B cell (primary cell): ENCODE results near the gene PNKD. TPM values are rescaled to one million over a fixed set of nuclear protein-coding genes. Genes with fewer than 3 reads are reported as not detected.

Source experiments
- ATAC-seq: fragments of 200-7000 bp; cut with Tn5 transposase; one replicate; pipeline ENCODE4 v1.10.0; 2021; ENCODE audit warnings: low read depth, mild to moderate bottlenecking, moderate number of reproducible peaks, moderate library complexity
- CTCF ChIA-PET: fragments of 350-600 bp; sonication (Branson Sonifier 250); formaldehyde crosslinking; loops from one replicate; lab custom pipeline; 2021; ENCODE audit warnings: antibody characterized with exemption, inconsistent platforms; lab: Charles Lee
- POLR2A ChIA-PET: fragments of 350-600 bp; sonication (Branson Sonifier 250); formaldehyde crosslinking; loops from one replicate; lab custom pipeline; 2021; ENCODE audit warnings: antibody characterized with exemption; lab: Charles Lee
- DNase-seq: peaks from one replicate; pipeline ENCODE4 v3.0.0; 2013
- H2AFZ ChIP-seq: 2 replicates; pipeline ENCODE4 v1.6.1; 2012; ENCODE audit warnings: mild to moderate bottlenecking, low read depth, low read length; ENCODE audit not compliant: insufficient read depth, poor library complexity, severe bottlenecking
- H3K27ac ChIP-seq, 2 donors: 1 replicate in 1 of 2; 2 replicates in 1 of 2; pipeline ENCODE4 v1.5.1; 2012 to 2013; ENCODE audit warnings: low read length in 2 of 2, mild to moderate bottlenecking in 2 of 2, moderate library complexity in 1 of 2
- H3K27me3 ChIP-seq, 4 experiments: fragments of 200-600 bp in 1 of 4; sonication (generic) in 1 of 4; replicated peaks in 1 of 4; 1 replicate in 2 of 4; 2 replicates in 2 of 4; pipeline versions ENCODE4 v1.6.1 to v1.7.0; 2013 to 2016; ENCODE audit warnings: low read length in 3 of 4, mild to moderate bottlenecking in 2 of 4, mixed read lengths in 1 of 4, moderate library complexity in 1 of 4; ENCODE audit not compliant: insufficient read depth in 4 of 4, control insufficient read depth in 3 of 4; ENCODE audit errors: control extremely low read depth in 1 of 4
- H3K36me3 ChIP-seq, 2 experiments: replicated peaks in 1 of 2; 1 replicate in 1 of 2; 2 replicates in 1 of 2; pipeline versions ENCODE4 v1.6.1 to v1.7.1; 2013; ENCODE audit warnings: low read length in 1 of 2; ENCODE audit not compliant: insufficient read depth in 2 of 2, control insufficient read depth in 1 of 2; ENCODE audit errors: control extremely low read depth in 1 of 2, extremely low read depth in 1 of 2
- H3K4me1 ChIP-seq, 2 donors: fragments of 200-600 bp in 1 of 2; sonication (generic) in 1 of 2; 1 replicate in 1 of 2; 2 replicates in 1 of 2; pipeline versions ENCODE4 v1.5.1 to v1.6.1; 2013 to 2017; ENCODE audit warnings: low read length in 2 of 2; ENCODE audit not compliant: control insufficient read depth in 2 of 2, insufficient read depth in 2 of 2
- H3K4me2 ChIP-seq: replicated peaks from 2 replicates; pipeline ENCODE3; 2012; ENCODE audit warnings: mild to moderate bottlenecking, low read depth, low read length; ENCODE audit not compliant: poor library complexity, severe bottlenecking
- H3K4me3 ChIP-seq, 5 experiments: fragments of 200-600 bp in 1 of 5; sonication (generic) in 1 of 5; 1 replicate in 3 of 5; 2 replicates in 2 of 5; pipeline versions ENCODE4 v1.5.1 to v1.7.0; 2011 to 2016; ENCODE audit warnings: low read length in 4 of 5, mild to moderate bottlenecking in 4 of 5, low read depth in 2 of 5, control low read depth in 1 of 5, moderate library complexity in 1 of 5; ENCODE audit not compliant: insufficient read depth in 1 of 5; ENCODE audit errors: control extremely low read depth in 1 of 5, extremely low read depth in 1 of 5
- H3K79me2 ChIP-seq: fragments of 200-600 bp; sonication (generic); one replicate; pipeline ENCODE4 v1.6.0; 2016; ENCODE audit warnings: low read length; ENCODE audit not compliant: control insufficient read depth, insufficient read depth
- H3K9ac ChIP-seq: fragments of 200-600 bp; sonication (generic); 2 replicates; pipeline ENCODE4 v1.6.1; 2017; ENCODE audit warnings: mild to moderate bottlenecking, low read length, moderate library complexity
- H3K9me3 ChIP-seq, 3 donors: one replicate each; pipeline versions ENCODE4 v1.6.1 to v1.7.1; 2013; ENCODE audit warnings: low read length in 2 of 3; ENCODE audit not compliant: control insufficient read depth in 2 of 3, insufficient read depth in 1 of 3; ENCODE audit errors: control extremely low read depth in 1 of 3
- H4K20me1 ChIP-seq: 2 replicates; pipeline ENCODE4 v1.6.0; 2012; ENCODE audit warnings: mild to moderate bottlenecking, low read length; ENCODE audit not compliant: insufficient read depth, control insufficient read depth, poor library complexity, severe bottlenecking
- H3K27ac Mint-ChIP-seq: one replicate; pipeline ENCODE4 v1.8.0; 2021; ENCODE audit warnings: mixed read lengths
- H3K27me3 Mint-ChIP-seq: one replicate; pipeline ENCODE4 v1.8.0; 2021; ENCODE audit warnings: mixed read lengths
- H3K4me1 Mint-ChIP-seq: one replicate; pipeline ENCODE4 v1.8.0; 2021; ENCODE audit warnings: mixed read lengths
- H3K4me3 Mint-ChIP-seq: one replicate; pipeline ENCODE4 v1.8.0; 2021; ENCODE audit warnings: mixed read lengths
- H3K9me3 Mint-ChIP-seq: one replicate; pipeline ENCODE4 v1.8.0; 2022; ENCODE audit warnings: mixed read lengths; ENCODE audit not compliant: insufficient read depth
- CTCF ChIP-seq: fragments of 200-600 bp; IDR thresholded peaks from one replicate; pipeline ENCODE4 v1.8.0; 2022; ENCODE audit warnings: antibody characterized with exemption, mild to moderate bottlenecking
- EZH2 ChIP-seq: IDR thresholded peaks from 2 replicates; pipeline ENCODE4 v1.6.1; 2012; ENCODE audit warnings: borderline replicate concordance, low read depth, mild to moderate bottlenecking, moderate library complexity, low read length; ENCODE audit not compliant: insufficient read depth, poor library complexity, severe bottlenecking
- WGBS: methylation state at CpG from one replicate; pipeline ENCODE4 v1.1.5; 2013; ENCODE audit warnings: missing lambda C conversion rate; ENCODE audit not compliant: insufficient coverage; 5-methylcytosine and 5-hydroxymethylcytosine counted together
- intact Hi-C: fragments of 100-400 bp; cut with micrococcal nuclease; formaldehyde crosslinking; loops from one replicate; pipeline ENCODE4 v1.10.0; 2022
- polyA plus RNA-seq: library from polyadenylated mRNA; depleted of rRNA; stranded (reverse); fragments of >200 nt; gene quantifications from 2 replicates; pipeline ENCODE4 v1.2.3, GENCODE V29; 2012
- total RNA-seq, 2 donors: library from RNA; stranded (reverse); fragments of 120-200 nt in 1 of 2; gene quantifications; 1 replicate in 1 of 2; 2 replicates in 1 of 2; pipeline versions ENCODE4 v1.2.3 to v1.2.4, GENCODE V29; 2013 to 2022

PNKD gene
- total and polyA plus RNA-seq, 2 donors (not counting 1 experiment from before 2014, with no cell fraction given): 29.7 to 55.8 TPM

DNA sequence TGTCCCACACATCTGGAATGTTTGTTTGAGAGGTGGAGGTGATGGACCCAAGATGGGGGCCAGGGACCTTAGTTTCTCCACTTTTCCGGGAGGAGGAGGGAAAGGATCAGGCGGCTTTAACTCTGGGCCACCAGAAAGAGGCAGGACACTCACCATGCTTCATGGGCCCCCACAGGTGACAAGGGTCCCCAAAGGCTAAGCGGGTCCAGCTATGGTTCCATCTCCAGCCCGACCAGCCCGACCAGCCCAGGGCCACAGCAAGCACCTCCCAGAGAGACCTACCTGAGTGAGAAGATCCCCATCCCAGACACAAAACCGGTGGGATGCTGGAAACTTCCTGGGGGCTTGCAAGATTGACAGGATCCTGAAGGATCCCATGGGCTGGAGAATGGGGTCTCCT lies 112.5 kb downstream of the PNKD start:
- Histone ChIP-seq H3K4me3 (peak overlapping the region in 3 of 5 experiments; percentile 0 to 75 (median 3)), H3K79me2 (no peaks in the 10 kb centered on the region), H4K20me1 (no peaks in the 10 kb centered on the region), H3K4me2 (peak overlapping the region; percentile 17), H3K9ac (peak overlapping the region; percentile 11), H3K27me3 (peaks cover 0 to 11% (median 0%) of the 10 kb centered on the region in 4 experiments), H3K36me3 (no peaks in the 10 kb centered on the region), H2AFZ (no peak overlapping the region), H3K27ac (peak overlapping the region in 1 of 2 donors; percentile 12), H3K4me1 (peaks cover 5 to 6% of the 10 kb centered on the region in 2 donors), H3K9me3 (peaks cover 0 to 3% (median 0%) of the 10 kb centered on the region in 3 donors)
- Mint-ChIP-seq H3K27ac (no peak overlapping the region), H3K27me3 (peaks cover 2% of the 10 kb centered on the region), H3K4me3 (no peak overlapping the region), H3K9me3 (no peaks in the 10 kb centered on the region), H3K4me1 (peaks cover 16% of the 10 kb centered on the region)
- 100% methylated on average over 4 of the region's 6 CpGs for WGBS
- TF ChIP-seq EZH2 (no peak), CTCF (no peak)
- CTCF ChIA-PET: interaction anchor here (1.8 kb wide), 1 partner anchor 26 kb away, joined by 5 read pairs; the partner anchor contains the start of gene CATIP
- POLR2A ChIA-PET: no interaction called here
- intact Hi-C loops: no loop called here
- DNase-seq (no peak), ATAC-seq (no peak)

- H3K9me3 ChIP-seq: peaks cover 0 to 5% (median 0%) of the 10 kb centered on the region in 3 donors
- H3K4me3 ChIP-seq: peak overlapping the region in 1 of 5 experiments; percentile 75
- H3K27me3 ChIP-seq: peaks cover 0 to 16% (median 0%) of the 10 kb centered on the region in 4 experiments
- Mint-ChIP-seq H3K27me3 (peaks cover 2% of the 10 kb centered on the region), H3K4me3 (no peak overlapping the region), H3K9me3 (no peaks in the 10 kb centered on the region), H3K4me1 (peaks cover 16% of the 10 kb centered on the region), H3K27ac (no peak overlapping the region)
- H3K4me1 ChIP-seq: peaks cover 6 to 7% of the 10 kb centered on the region in 2 donors
- no peak for TF ChIP-seq EZH2
- no peak for TF ChIP-seq CTCF
- H3K4me2 ChIP-seq: no peak overlapping the region
- intact Hi-C loops: no loop called here
- ATAC-seq (no peak), DNase-seq (no peak)
- H4K20me1 ChIP-seq: no peaks in the 10 kb centered on the region
- no peak overlapping the region for H2AFZ ChIP-seq
- H3K9ac ChIP-seq: no peak overlapping the region
- POLR2A ChIA-PET: no interaction called here
- no peak overlapping the region for H3K27ac ChIP-seq
- CTCF ChIA-PET: interaction anchor here (1.1 to 1.8 kb wide), 3 partner anchors 10 to 111 kb away, joined by 4 to 5 read pairs (median 5); partner anchors contain the start of gene CATIP
- H3K36me3 ChIP-seq: no peaks in the 10 kb centered on the region
- no peaks in the 10 kb centered on the region for H3K79me2 ChIP-seq
- WGBS: 87% methylated on average over 9 of the region's 10 CpGs
These were observed 113.7 kb downstream of the PNKD start for GRCh38 chr2:218383892-218384519.
